Erythroblast (primary cell): ENCODE data around the gene FBXW10.
"Not testable (repeated sequence)": the region's sequence is repeated elsewhere in the genome, so short reads cannot be mapped to it uniquely, and the experiment has no call there.

Source experiments
- GATA1 ChIP-seq: IDR thresholded peaks from 2 replicates; pipeline ENCODE4 v1.6.1; 2011; ENCODE audit warnings: low read depth, mild to moderate bottlenecking, control low read depth, low read length, moderate library complexity
- POLR2A ChIP-seq: IDR thresholded peaks from 2 replicates; pipeline ENCODE4 v1.6.1; 2011; ENCODE audit warnings: mild to moderate bottlenecking, low read length

DNA sequence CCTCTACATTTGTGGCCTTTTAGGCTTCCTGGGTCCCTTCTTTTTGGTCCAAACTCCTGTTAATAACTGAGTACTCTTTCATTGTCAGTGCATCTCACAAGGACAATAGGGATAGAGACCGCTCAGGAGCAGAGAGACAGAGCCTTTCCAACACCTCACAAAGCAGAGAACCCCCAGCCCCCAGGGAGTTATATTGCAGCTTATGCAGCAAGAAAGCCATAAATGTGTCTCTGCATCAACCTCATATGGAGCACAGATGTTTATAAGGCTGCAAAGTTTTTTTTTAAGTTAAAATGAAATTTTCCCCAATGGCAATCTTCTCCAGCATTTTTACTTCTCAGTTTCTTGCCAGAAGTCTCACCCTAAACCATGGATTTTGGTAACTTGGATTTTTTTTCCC, 6.4 kb downstream of the FBXW10 start:
- not testable (repeated sequence) for TF ChIP-seq POLR2A, GATA1
